Stomach (tissue), 9 donors: Measurements from ENCODE around the gene LARGE1. TPM values are rescaled to one million over a fixed set of nuclear protein-coding genes. Genes with fewer than 3 reads are reported as not detected.
A peak's percentile ranks its signal among the peaks of the same experiment; 100 is the strongest.

ENCODE experiments used
- DNase-seq, 2 donors: peaks; one replicate each; pipeline versions ENCODE4 v3.0.0 to v3.0.0-alpha.2; 2013 to 2019
- H3K27ac ChIP-seq, 5 donors: fragments of 200-600 bp in 4 of 5; sonication (generic) in 4 of 5; one replicate each; pipeline ENCODE4 v1.5.1; 2013 to 2019; ENCODE audit warnings: mild to moderate bottlenecking in 1 of 5, moderate library complexity in 1 of 5
- H3K27me3 ChIP-seq, 3 donors: fragments of 200-600 bp; sonication (generic); one replicate each; pipeline ENCODE4 v1.5.1; 2017 to 2019; ENCODE audit warnings: mixed run types in 1 of 3
- H3K36me3 ChIP-seq, 4 donors: fragments of 200-600 bp; sonication (generic); 1 replicate in 3 of 4; 2 replicates in 1 of 4; pipeline ENCODE4 v1.5.1; 2016 to 2019
- H3K4me1 ChIP-seq, 4 donors: fragments of 200-600 bp; sonication (generic); one replicate each; pipeline ENCODE4 v1.5.1; 2016 to 2019
- H3K4me3 ChIP-seq, 4 donors: fragments of 200-600 bp; sonication (generic) in 3 of 4; one replicate each; pipeline ENCODE4 v1.5.1; 2016 to 2019; ENCODE audit warnings: mild to moderate bottlenecking in 1 of 4
- H3K9me3 ChIP-seq, 4 donors: fragments of 200-600 bp; sonication (generic); one replicate each; pipeline ENCODE4 v1.5.1; 2016 to 2019
- CTCF ChIP-seq, 7 experiments: fragments of 450-650 bp in 4 of 7; fragments of 200-600 bp in 3 of 7; sonication (generic) in 3 of 7; IDR thresholded peaks; one replicate each; pipeline ENCODE4 v1.5.1; 2016 to 2019; ENCODE audit warnings: antibody characterized with exemption in 7 of 7, control low read depth in 2 of 7, mild to moderate bottlenecking in 1 of 7
- EP300 ChIP-seq: sonication (generic); formaldehyde crosslinking; IDR thresholded peaks from one replicate; pipeline ENCODE4 v1.6.1; 2017; ENCODE audit warnings: antibody characterized with exemption
- POLR2A ChIP-seq, 4 donors: fragments of 450-650 bp; IDR thresholded peaks; one replicate each; pipeline ENCODE4 v1.6.1; 2016; ENCODE audit warnings: antibody characterized with exemption in 4 of 4, control low read depth in 2 of 4, mild to moderate bottlenecking in 1 of 4, moderate library complexity in 1 of 4
- POLR2AphosphoS5 ChIP-seq, 3 donors: sonication (generic); formaldehyde crosslinking; IDR thresholded peaks; one replicate each; pipeline ENCODE4 v1.6.1; 2016; ENCODE audit warnings: antibody characterized with exemption in 3 of 3
- WGBS, 5 donors: extraction: QIAGEN DNeasy Blood & Tissue Kit in 3 of 5; methylation state at CpG; one replicate each; pipeline versions ENCODE4 v1.1.5 to v1.1.7; 2013 to 2018; 5-methylcytosine and 5-hydroxymethylcytosine counted together
- intact Hi-C: fragments of 100-400 bp; cut with DNase I; formaldehyde crosslinking; loops from one replicate; pipeline ENCODE4 v1.15.1; 2023; ENCODE audit warnings: low total_unique reads
- polyA plus RNA-seq, 3 donors: library from polyadenylated mRNA; stranded (reverse); fragments of 200-250 nt; gene quantifications; one replicate each; pipeline ENCODE4 v1.2.3, GENCODE V29; 2013
- total RNA-seq, 5 donors: library from RNA; depleted of rRNA; stranded (reverse); fragments of >200 nt; gene quantifications; one replicate each; pipeline versions ENCODE4 v1.1.0 to v1.2.3, GENCODE V29; 2014 to 2016
- donor health status: healthy with polysubstance abuse.
- donor health status: Bipolar disorder and iron deficiency.
- donor health status: healthy.

Gene LARGE1
- total and polyA plus RNA-seq, 8 donors: 3.5 to 110 (median 51.6) TPM

DNA sequence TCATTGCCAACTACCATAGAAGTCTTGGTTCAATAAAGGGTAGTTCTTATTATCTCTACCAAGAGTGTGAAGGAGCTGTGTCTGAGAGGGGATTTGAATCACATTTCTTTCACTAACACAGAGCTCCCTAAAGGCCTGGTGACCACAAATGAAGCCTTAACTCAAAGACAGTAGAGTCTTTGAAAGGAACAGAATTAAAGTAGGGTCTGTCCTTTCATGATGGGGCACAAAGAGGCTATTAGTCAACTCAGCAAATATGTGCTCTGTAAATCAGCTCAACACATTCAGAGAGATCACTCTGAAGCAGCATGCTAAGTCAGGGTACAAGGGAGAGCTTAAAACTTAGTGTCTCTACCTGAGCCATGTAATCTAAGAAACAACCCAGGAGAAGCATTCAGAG, 649.7 kb downstream of the LARGE1 start:
- Histone ChIP-seq H3K27me3 (no peaks in the 10 kb centered on the region), H3K36me3 (peaks cover 0 to 23% (median 16%) of the 10 kb centered on the region in 4 donors), H3K27ac (no peak overlapping the region), H3K9me3 (no peaks in the 10 kb centered on the region), H3K4me1 (peaks cover 0 to 26% (median 13%) of the 10 kb centered on the region in 4 donors), H3K4me3 (no peak overlapping the region)
- no peak for DNase-seq
- intact Hi-C loops: no loop called here
- no peak for TF ChIP-seq CTCF (IDR thresholded peaks at IDR 0.05)
- no peak for TF ChIP-seq EP300
- no peak for TF ChIP-seq POLR2A (IDR thresholded peaks at IDR 0.05)
- TF ChIP-seq POLR2AphosphoS5 (IDR thresholded peaks at IDR 0.05): no peak

DNA sequence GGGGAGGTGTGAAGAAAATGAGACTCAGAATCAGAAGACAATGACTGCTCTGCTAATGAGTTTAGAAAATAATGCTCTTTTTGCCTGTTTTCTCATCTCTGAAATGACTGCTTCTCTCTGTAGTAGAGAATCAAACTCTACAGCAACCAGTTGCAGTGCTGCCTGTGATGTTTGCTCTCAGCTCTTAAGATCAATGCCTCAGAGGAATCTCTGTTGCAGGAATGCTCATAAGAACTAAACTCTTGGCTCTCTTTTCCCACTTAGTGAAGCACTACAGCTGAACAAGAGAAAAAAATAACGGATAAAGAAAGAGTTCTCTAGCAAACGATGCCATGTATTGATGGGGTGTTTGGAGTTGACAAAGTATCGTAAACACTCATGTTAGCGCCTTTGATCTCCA, 658.6 kb downstream of the LARGE1 start:
- Histone ChIP-seq H3K4me1 (no peaks in the 10 kb centered on the region), H3K36me3 (no peaks in the 10 kb centered on the region), H3K9me3 (no peaks in the 10 kb centered on the region), H3K27me3 (no peaks in the 10 kb centered on the region), H3K27ac (no peak overlapping the region), H3K4me3 (no peak overlapping the region)
- TF ChIP-seq CTCF (IDR thresholded peaks at IDR 0.05) (no peak), EP300 (no peak), POLR2AphosphoS5 (IDR thresholded peaks at IDR 0.05) (no peak), POLR2A (IDR thresholded peaks at IDR 0.05) (no peak)
- DNase-seq: no peak
- WGBS, 5 donors: 57 to 65% (median 62%) methylated on average over 4 of the region's 4 CpGs
- intact Hi-C loops: no loop called here

DNA sequence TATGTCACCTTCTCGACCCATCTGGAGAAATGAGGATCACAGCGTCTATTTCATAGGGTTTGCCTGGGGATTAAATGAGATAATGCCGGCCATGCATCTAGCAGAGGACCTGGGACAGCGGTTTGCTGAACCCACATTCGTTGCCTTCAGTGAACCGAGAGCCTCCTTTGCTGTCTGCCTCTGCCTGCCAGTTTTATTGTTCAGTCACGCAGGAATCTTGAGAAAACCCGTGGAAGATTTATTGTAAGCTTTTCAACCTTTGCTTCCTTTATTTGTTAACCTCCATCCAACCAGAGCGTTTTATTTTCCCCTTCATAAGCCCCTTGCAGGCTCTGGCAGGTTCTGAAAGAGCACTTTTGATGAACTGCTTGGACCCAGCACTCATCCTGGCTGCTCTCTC, 659.8 kb downstream of the LARGE1 start:
- H3K4me3 ChIP-seq: no peak overlapping the region
- no peaks in the 10 kb centered on the region for H3K9me3 ChIP-seq
- H3K36me3 ChIP-seq: no peaks in the 10 kb centered on the region
- no peak overlapping the region for H3K27ac ChIP-seq
- intact Hi-C loops: no loop called here
- no peaks in the 10 kb centered on the region for H3K27me3 ChIP-seq
- no peaks in the 10 kb centered on the region for H3K4me1 ChIP-seq
- TF ChIP-seq POLR2AphosphoS5 (IDR thresholded peaks at IDR 0.05) (no peak), EP300 (no peak)
- 58 to 68% (median 64%) methylated on average over 9 of the region's 9 CpGs for WGBS, 5 donors
- DNase-seq: no peak

- DNase-seq: peak in 1 of 2 donors; percentile 16
- intact Hi-C loops: no loop called here
- TF ChIP-seq POLR2AphosphoS5 (IDR thresholded peaks at IDR 0.05) (no peak), CTCF (IDR thresholded peaks at IDR 0.05) (no peak), POLR2A (IDR thresholded peaks at IDR 0.05) (no peak), EP300 (no peak)
- Histone ChIP-seq H3K9me3 (no peaks in the 10 kb centered on the region), H3K36me3 (no peaks in the 10 kb centered on the region), H3K4me3 (no peak overlapping the region), H3K4me1 (no peaks in the 10 kb centered on the region), H3K27ac (no peak overlapping the region), H3K27me3 (no peaks in the 10 kb centered on the region)
- 17 to 29% (median 24%) methylated on average over 4 of the region's 4 CpGs for WGBS, 5 donors
These were observed 664.5 kb downstream of the LARGE1 start for GRCh38 chr22:33255791-33256190.

GRCh38 chr22:33248948-33249347, 671.3 kb downstream of the LARGE1 start:
- Histone ChIP-seq H3K27ac (no peak overlapping the region), H3K27me3 (no peaks in the 10 kb centered on the region), H3K36me3 (no peaks in the 10 kb centered on the region), H3K4me1 (no peaks in the 10 kb centered on the region), H3K9me3 (peaks cover 3 to 17% (median 11%) of the 10 kb centered on the region in 4 donors), H3K4me3 (no peak overlapping the region)
- intact Hi-C loops: no loop called here
- TF ChIP-seq POLR2AphosphoS5 (IDR thresholded peaks at IDR 0.05): no peak
- DNase-seq: no peak
- WGBS, 5 donors: 15 to 29% (median 21%) methylated on average over 2 of the region's 2 CpGs
